Hepatocyte (in vitro differentiated cells): ENCODE results near the gene CDH4. TPM values are rescaled to one million over a fixed set of nuclear protein-coding genes. Genes with fewer than 3 reads are reported as not detected.
"Not testable (repeated sequence)": the region's sequence is repeated elsewhere in the genome, so short reads cannot be mapped to it uniquely, and the experiment has no call there.

Source experiments
- DNase-seq: peaks from one replicate; pipeline ENCODE4 v3.0.0-alpha.2; 2016; ENCODE audit warnings: low spot score
- H2AFZ ChIP-seq: fragments of 200-600 bp; sonication (generic); 2 replicates; pipeline ENCODE4 v1.6.0; 2016; ENCODE audit warnings: antibody characterized with exemption, mild to moderate bottlenecking
- H3K27ac ChIP-seq: fragments of 200-600 bp; sonication (generic); 2 replicates; pipeline ENCODE4 v1.5.1; 2016; ENCODE audit warnings: mild to moderate bottlenecking
- H3K27me3 ChIP-seq: fragments of 200-600 bp; sonication (generic); 2 replicates; pipeline ENCODE4 v1.6.1; 2016
- H3K36me3 ChIP-seq: fragments of 200-600 bp; sonication (generic); replicated peaks from 2 replicates; pipeline ENCODE4 v1.5.1; 2016; ENCODE audit warnings: low read depth; ENCODE audit not compliant: insufficient read depth
- H3K4me1 ChIP-seq: fragments of 200-600 bp; sonication (generic); 2 replicates; pipeline ENCODE4 v1.5.1; 2016; ENCODE audit warnings: mild to moderate bottlenecking, moderate library complexity; ENCODE audit not compliant: insufficient read depth
- H3K4me2 ChIP-seq: fragments of 200-600 bp; sonication (generic); 2 replicates; pipeline ENCODE4 v1.6.0; 2016
- H3K4me3 ChIP-seq: fragments of 200-600 bp; sonication (generic); 2 replicates; pipeline ENCODE4 v1.5.1; 2016; ENCODE audit warnings: mild to moderate bottlenecking
- H3K79me2 ChIP-seq: fragments of 200-600 bp; sonication (generic); 2 replicates; pipeline ENCODE4 v1.6.0; 2017; ENCODE audit warnings: mild to moderate bottlenecking
- H3K9me2 ChIP-seq: fragments of 200-600 bp; sonication (generic); replicated peaks from 2 replicates; pipeline ENCODE4 v1.6.0; 2017; ENCODE audit warnings: mild to moderate bottlenecking; ENCODE audit not compliant: insufficient read depth
- H3K9me3 ChIP-seq: fragments of 200-600 bp; sonication (generic); 2 replicates; pipeline ENCODE4 v1.5.1; 2016; ENCODE audit warnings: low read depth, mild to moderate bottlenecking
- H4K20me1 ChIP-seq: fragments of 200-600 bp; sonication (generic); 2 replicates; pipeline ENCODE4 v1.6.0; 2016; ENCODE audit warnings: mild to moderate bottlenecking; ENCODE audit not compliant: insufficient read depth, poor library complexity, severe bottlenecking
- EZH2 ChIP-seq: fragments of 200-600 bp; sonication (generic); IDR thresholded peaks from 2 replicates; pipeline ENCODE4 v1.6.1; 2016; ENCODE audit warnings: antibody characterized with exemption, mild to moderate bottlenecking, borderline replicate concordance
- EZH2phosphoT487 ChIP-seq: fragments of 200-600 bp; sonication (generic); IDR thresholded peaks from one replicate; pipeline ENCODE4 v1.6.1; 2018; ENCODE audit warnings: antibody characterized with exemption, mild to moderate bottlenecking, low read depth, moderate library complexity; ENCODE audit not compliant: unreplicated experiment, severe bottlenecking
- WGBS: methylation state at CpG from one replicate; pipeline ENCODE4 v1.1.6; 2016; ENCODE audit warnings: low lambda C conversion rate; ENCODE audit errors: missing lambda C conversion rate; 5-methylcytosine and 5-hydroxymethylcytosine counted together
- polyA plus RNA-seq: library from polyadenylated mRNA; unstranded; fragments of >200 nt; fragmentation: Nextera tagmentation; extraction: Ambion mirVana; gene quantifications from 2 replicates; pipeline ENCODE4 v1.2.1, GENCODE V29; 2016
- total RNA-seq: library from RNA; depleted of rRNA; stranded (reverse); fragments of >200 nt; gene quantifications from 2 replicates; pipeline ENCODE4 v1.2.3, GENCODE V29; 2014
- TF ChIP-seq, protein P1 (sequence below): fragments of 200-600 bp; sonication (generic); IDR thresholded peaks from 2 replicates; pipeline ENCODE4 v1.5.1; 2016; ENCODE audit warnings: antibody characterized with exemption, mild to moderate bottlenecking; ENCODE audit not compliant: poor library complexity

The CDH4 gene
- total and polyA plus RNA-seq, 2 experiments from 2014 or later: 0.53 to 0.73 TPM

DNA sequence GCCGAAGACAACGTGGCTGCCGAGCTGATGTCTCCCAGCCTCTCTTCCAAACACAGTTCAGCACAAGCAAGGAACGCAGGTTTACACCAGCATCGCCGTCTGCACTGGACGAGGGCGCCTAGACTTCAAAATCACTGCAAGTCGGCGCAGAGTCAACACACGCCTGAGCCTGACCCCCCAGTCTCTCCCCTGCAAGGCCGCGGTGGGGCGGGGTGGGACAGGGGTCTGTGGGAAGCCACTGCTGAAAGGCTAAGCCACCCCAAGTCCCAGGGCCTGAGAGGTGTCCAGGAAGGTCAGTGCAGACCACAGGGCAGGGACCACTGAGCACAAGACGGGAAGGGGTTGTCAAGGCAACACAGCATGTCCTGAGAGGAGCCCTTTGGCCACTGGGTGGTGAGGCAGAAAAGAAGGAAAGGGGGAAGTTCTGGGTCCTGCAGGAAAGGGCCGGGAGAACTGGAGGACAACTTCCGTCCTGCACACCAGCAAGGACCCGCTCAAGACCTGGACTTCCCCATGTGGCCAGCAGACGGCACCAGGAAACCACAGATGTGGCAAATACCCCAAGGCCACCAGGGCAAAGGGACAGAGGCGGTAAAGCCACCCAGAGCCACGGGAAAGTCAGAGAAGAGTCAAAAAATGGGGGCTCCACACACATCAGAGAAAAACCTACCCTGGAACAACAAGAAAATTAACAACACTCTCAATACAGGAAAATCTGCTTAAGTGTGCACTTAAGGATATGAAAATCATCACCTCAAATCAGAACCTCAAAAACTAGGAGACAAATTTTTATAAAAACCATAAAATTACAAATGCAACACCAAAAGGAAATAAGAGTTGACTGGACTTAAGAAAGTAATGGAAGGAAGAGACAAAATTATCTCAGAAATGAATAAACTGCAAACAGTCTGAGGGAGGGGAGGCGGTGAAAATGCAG, 728.9 kb downstream of the CDH4 start:
- Histone ChIP-seq H3K9me2 (no peaks in the 10 kb centered on the region), H3K27ac (no peak overlapping the region), H3K9me3 (no peaks in the 10 kb centered on the region), H2AFZ (no peak overlapping the region), H3K79me2 (no peaks in the 10 kb centered on the region), H3K4me1 (no peaks in the 10 kb centered on the region), H3K27me3 (no peaks in the 10 kb centered on the region), H3K4me2 (no peak overlapping the region), H3K36me3 (no peaks in the 10 kb centered on the region), H4K20me1 (no peaks in the 10 kb centered on the region), H3K4me3 (no peak overlapping the region)
- WGBS: 92% methylated on average over 22 of the region's 22 CpGs
- no peak for TF ChIP-seq EZH2phosphoT487
- TF ChIP-seq, protein P1, sequence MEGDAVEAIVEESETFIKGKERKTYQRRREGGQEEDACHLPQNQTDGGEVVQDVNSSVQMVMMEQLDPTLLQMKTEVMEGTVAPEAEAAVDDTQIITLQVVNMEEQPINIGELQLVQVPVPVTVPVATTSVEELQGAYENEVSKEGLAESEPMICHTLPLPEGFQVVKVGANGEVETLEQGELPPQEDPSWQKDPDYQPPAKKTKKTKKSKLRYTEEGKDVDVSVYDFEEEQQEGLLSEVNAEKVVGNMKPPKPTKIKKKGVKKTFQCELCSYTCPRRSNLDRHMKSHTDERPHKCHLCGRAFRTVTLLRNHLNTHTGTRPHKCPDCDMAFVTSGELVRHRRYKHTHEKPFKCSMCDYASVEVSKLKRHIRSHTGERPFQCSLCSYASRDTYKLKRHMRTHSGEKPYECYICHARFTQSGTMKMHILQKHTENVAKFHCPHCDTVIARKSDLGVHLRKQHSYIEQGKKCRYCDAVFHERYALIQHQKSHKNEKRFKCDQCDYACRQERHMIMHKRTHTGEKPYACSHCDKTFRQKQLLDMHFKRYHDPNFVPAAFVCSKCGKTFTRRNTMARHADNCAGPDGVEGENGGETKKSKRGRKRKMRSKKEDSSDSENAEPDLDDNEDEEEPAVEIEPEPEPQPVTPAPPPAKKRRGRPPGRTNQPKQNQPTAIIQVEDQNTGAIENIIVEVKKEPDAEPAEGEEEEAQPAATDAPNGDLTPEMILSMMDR: peak; percentile 30
- no peak for DNase-seq

DNA sequence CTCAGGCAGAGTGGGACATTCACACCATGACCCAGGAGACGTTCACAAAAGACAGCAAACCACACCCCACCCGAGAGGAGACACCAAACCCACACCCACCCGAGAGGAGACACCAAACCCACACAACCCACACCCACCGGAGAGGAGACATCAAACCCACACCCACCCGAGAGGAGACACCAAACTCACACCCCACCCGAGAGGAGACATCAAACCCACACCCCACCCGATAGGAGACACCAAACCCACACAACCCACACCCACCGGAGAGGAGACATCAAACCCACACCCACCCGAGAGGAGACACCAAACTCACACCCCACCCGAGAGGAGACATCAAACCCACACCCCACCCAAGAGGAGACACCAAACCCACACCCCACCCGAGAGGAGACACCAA, 729.6 kb downstream of the CDH4 start:
- not testable (repeated sequence) for H3K4me2 ChIP-seq, H3K79me2 ChIP-seq, H3K9me3 ChIP-seq, H4K20me1 ChIP-seq, H3K36me3 ChIP-seq, DNase-seq, H3K27me3 ChIP-seq, H3K27ac ChIP-seq, H3K9me2 ChIP-seq, H3K4me3 ChIP-seq, H3K4me1 ChIP-seq, H2AFZ ChIP-seq
- WGBS: 89% methylated on average over 1 of the region's 11 CpGs

DNA sequence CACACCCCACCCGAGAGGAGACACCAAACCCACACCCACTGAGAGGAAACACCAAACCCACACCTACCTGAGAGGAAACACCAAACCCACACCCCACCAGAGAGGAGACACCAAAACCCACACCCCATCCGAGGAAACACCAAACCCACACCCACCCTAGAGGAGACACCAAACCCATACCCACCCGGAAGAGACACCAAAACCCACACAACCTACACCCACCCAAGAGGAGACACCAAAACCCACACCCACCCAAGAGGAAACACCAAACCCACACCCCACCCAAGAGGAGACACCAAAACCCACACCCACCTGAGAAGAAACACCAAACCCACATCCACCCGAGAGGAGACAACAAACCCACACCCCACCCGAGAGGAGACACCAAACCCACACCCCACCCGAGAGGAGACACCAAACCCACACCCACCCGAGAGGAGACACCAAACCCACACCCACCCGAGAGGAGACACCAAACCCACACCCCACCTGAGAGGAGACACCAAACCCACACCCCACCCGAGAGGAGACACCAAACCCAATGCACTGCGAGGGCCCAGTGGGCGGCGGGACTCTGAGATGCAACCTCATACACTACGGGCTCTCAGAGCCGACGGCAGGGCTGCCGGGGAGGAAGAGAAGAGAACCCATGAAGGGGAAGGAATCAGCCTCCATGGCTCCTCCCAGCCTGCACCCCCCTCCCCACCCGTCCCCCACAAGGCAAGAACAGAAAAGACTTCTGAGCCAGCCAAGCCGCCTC, 730.3 kb downstream of the CDH4 start:
- Histone ChIP-seq H3K36me3 (no peaks in the 10 kb centered on the region), H3K27me3 (no peaks in the 10 kb centered on the region), H2AFZ (no peak overlapping the region), H3K4me2 (no peak overlapping the region), H3K4me1 (no peaks in the 10 kb centered on the region), H3K27ac (no peak overlapping the region), H3K79me2 (no peaks in the 10 kb centered on the region), H3K4me3 (no peak overlapping the region), H3K9me3 (no peaks in the 10 kb centered on the region), H3K9me2 (no peaks in the 10 kb centered on the region), H4K20me1 (no peaks in the 10 kb centered on the region)
- WGBS: 92% methylated on average over 10 of the region's 18 CpGs
- no peak for DNase-seq
- TF ChIP-seq, protein P1: no peak
- TF ChIP-seq EZH2phosphoT487: no peak
- TF ChIP-seq EZH2: no peak

DNA sequence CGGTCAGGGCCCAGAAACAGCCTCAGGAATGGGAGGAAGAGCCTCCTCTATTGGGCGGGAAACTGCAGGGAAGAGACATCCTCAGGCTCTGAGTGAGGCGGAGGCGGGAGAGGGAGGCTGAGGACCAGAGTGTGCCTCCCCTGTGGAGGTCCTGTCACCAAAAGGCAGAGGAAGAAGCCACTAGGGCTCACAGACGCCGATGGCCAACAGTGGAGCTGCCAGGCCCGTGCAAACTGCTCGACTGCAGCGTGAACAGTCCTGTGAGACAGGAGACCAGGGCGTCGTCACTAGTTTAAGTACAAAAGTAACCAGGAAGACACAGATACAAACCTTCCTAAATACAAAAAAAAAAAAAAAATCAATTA, 730.9 kb downstream of the CDH4 start:
- Histone ChIP-seq H3K27ac (no peak overlapping the region), H3K79me2 (no peaks in the 10 kb centered on the region), H3K9me2 (no peaks in the 10 kb centered on the region), H3K4me2 (no peak overlapping the region), H2AFZ (no peak overlapping the region), H3K27me3 (no peaks in the 10 kb centered on the region), H3K36me3 (no peaks in the 10 kb centered on the region), H3K4me1 (no peaks in the 10 kb centered on the region), H4K20me1 (no peaks in the 10 kb centered on the region), H3K4me3 (no peak overlapping the region), H3K9me3 (no peaks in the 10 kb centered on the region)
- 97% methylated on average over 11 of the region's 11 CpGs for whole genome bisulfite sequencing
- no peak for TF ChIP-seq EZH2
- no peak for TF ChIP-seq EZH2phosphoT487
- TF ChIP-seq, protein P1: no peak
- no peak for DNase-seq
